Measurements from ENCODE around the gene ADO.

DNA sequence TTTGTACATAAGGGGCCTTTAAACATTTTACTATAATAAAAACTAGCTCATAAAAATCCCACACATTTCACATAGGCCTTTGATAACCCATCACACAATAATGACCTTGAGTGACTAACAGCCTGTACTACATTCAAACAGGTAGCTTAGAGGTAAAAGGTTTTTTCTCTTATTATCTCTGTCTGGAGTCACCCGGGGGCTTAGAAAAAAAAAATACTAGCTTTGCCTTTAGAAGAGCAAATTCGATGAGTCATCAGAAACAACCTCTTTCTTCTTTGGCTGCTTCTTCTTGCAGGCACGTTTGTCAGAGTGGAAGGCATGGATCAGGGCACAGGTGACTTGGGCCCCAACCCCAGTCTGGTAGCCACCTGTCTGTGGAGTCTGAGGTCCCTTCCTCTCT is 43.4 kb upstream of the ADO start:
- TF ChIP-seq, protein P1, sequence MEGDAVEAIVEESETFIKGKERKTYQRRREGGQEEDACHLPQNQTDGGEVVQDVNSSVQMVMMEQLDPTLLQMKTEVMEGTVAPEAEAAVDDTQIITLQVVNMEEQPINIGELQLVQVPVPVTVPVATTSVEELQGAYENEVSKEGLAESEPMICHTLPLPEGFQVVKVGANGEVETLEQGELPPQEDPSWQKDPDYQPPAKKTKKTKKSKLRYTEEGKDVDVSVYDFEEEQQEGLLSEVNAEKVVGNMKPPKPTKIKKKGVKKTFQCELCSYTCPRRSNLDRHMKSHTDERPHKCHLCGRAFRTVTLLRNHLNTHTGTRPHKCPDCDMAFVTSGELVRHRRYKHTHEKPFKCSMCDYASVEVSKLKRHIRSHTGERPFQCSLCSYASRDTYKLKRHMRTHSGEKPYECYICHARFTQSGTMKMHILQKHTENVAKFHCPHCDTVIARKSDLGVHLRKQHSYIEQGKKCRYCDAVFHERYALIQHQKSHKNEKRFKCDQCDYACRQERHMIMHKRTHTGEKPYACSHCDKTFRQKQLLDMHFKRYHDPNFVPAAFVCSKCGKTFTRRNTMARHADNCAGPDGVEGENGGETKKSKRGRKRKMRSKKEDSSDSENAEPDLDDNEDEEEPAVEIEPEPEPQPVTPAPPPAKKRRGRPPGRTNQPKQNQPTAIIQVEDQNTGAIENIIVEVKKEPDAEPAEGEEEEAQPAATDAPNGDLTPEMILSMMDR (conservative IDR thresholded peaks at IDR 0.05 in 1 of 2, IDR thresholded peaks at IDR 0.05 in 1 of 2; ENCODE audit: low read depth in 1 of 2, low read length in 2 of 2): no peak
- no peak for TF ChIP-seq EZH2 (IDR thresholded peaks at IDR 0.05; ENCODE audit: low read length, missing control alignments)
